Thyroid gland (tissue), 4 donors: ENCODE measurements around the gene SLC25A39.

Experiments
- CTCF ChIP-seq, 6 experiments: fragments of 200-600 bp in 3 of 6; fragments of 450-650 bp in 3 of 6; sonication (generic) in 3 of 6; IDR thresholded peaks; one replicate each; pipeline ENCODE4 v1.5.1; 2016 to 2019; ENCODE audit warnings: antibody characterized with exemption in 6 of 6, mild to moderate bottlenecking in 2 of 6, inconsistent platforms in 1 of 6, moderate library complexity in 1 of 6
- POLR2A ChIP-seq, 2 donors: fragments of 450-650 bp; IDR thresholded peaks; one replicate each; pipeline ENCODE4 v1.6.1; 2017; ENCODE audit warnings: antibody characterized with exemption in 2 of 2, mild to moderate bottlenecking in 2 of 2, moderate library complexity in 1 of 2

- TF ChIP-seq CTCF (IDR thresholded peaks at IDR 0.05) (peak in 1 of 6 experiments; percentile 45), POLR2A (IDR thresholded peaks at IDR 0.05) (peak in 1 of 2 donors; percentile 35)
Measured at GRCh38 chr17:44326861-44327444, 2.3 kb upstream of the SLC25A39 start.
